GM21360 (cell line): ENCODE measurements around the gene EXOC4.
"Not testable (repeated sequence)": the region's sequence is repeated elsewhere in the genome, so short reads cannot be mapped to it uniquely, and the experiment has no call there.

Experiments
- ATAC-seq: cut with Tn5 transposase; IDR thresholded peaks from one replicate; pipeline ENCODE4 v1.9.1; 2021; ENCODE audit warnings: mild to moderate bottlenecking, moderate library complexity; ENCODE audit not compliant: unreplicated experiment

EXOC4 gene

GRCh38 chr7:133275008-133275407, 22.1 kb downstream of the EXOC4 start:
- ATAC-seq = no peak

- ATAC-seq = no peak
These were observed 22.7 kb downstream of the EXOC4 start for GRCh38 chr7:133275446-133276095.

DNA sequence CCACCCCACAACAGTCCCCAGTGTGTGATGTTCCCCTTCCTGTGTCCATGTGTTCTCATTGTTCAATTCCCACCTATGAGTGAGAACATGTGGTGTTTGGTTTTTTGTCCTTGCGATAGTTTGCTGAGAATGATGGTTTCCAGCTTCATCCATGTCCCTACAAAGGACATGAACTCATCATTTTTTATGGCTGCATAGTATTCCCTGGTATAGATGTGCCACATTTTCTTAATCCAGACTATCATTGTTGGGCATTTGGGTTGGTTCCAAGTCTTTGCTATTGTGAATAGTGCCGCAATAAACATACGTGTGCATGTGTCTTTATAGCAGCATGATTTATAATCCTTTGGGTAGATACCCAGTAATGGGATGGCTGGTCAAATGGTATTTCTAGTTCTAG, 26.1 kb downstream of the EXOC4 start:
- ATAC-seq = not testable (repeated sequence)

- ATAC-seq = no peak
These were observed 29.2 kb downstream of the EXOC4 start for GRCh38 chr7:133282094-133282493.

DNA sequence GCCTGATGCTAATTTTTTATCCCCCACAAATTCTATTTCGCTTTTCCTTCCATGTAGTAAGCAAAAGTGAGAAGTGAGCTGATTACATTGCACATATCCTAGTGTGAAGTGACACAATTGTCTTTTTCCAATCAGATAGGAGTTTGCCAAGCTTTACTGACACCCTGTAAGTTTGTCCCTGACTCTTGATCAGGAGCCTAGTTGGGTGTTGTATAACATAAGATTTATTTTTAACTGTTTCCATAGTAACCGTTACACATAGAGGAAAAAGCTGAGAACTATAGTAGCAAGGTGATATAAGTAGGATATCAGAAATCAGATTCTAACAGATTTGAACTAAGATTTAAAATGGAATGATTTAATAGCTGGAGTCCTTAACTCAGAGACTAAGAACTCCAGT, 31.2 kb downstream of the EXOC4 start:
- ATAC-seq = no peak

- ATAC-seq = no peak
These were observed 36.1 kb downstream of the EXOC4 start for GRCh38 chr7:133288970-133289369.

- ATAC-seq = no peak
These were observed 37.2 kb downstream of the EXOC4 start for GRCh38 chr7:133290041-133290440.

GRCh38 chr7:133290676-133291333, 37.9 kb downstream of the EXOC4 start:
- no peak for ATAC-seq

DNA sequence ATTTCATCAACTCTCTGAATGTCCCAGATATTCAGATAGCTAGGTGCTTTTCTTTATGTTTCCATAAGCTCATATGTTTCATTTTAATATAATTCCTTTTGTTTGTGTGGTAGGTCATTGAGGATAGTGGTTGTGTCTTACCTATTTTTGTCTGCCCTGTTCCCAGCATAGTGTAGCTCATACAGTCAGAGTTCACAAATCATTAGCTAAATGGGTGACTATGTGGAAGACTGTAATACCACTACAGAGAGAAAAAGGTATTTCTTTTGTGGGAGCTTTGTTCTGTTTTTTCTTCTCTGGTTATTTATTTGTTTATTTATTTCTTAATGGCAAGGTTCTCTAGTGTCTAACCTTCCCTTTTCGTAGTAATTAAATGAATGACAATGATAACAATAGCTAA, 39.8 kb downstream of the EXOC4 start:
- ATAC-seq = no peak

GRCh38 chr7:133293384-133294160, 40.7 kb downstream of the EXOC4 start:
- ATAC-seq = no peak

DNA sequence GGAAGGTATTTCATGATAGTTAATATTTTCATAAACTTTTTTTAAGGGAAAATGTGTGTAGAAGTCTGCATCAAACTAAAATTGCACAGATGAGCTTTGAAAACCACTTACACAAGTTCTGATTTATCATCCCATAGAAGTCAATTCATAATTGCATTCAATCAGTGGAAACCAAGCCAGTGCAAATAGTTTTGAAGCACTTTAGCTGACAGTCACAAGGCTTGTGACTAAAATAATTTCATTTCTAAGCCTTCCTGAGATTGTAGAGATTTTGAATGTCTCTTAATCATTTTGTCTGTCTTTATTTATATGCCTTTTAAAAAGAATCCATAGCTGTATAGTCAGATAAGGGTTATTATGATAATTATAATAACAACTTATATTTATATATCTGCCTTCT, 41.4 kb downstream of the EXOC4 start:
- ATAC-seq = no peak

DNA sequence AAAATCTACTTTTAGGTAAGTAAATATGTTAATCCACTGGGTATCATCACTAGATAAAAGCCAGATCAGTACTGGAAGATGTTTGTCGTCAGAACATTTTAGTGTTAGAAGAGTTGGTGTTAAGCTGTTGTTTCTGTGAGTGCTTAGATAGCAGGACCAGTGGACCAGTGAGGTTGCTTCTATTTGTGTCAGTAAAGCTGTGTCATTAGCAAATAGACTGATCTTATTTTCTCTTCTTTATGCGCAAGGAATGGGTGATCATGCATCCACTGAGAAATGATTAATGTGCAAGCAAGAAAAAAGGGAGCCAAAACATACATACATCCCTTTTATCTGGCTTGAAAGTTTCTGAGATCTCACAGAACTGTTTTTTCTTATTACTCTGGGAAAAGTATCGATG, 42.6 kb downstream of the EXOC4 start:
- ATAC-seq = no peak

- ATAC-seq = no peak
These were observed 44.2 kb downstream of the EXOC4 start for GRCh38 chr7:133297093-133297492.

DNA sequence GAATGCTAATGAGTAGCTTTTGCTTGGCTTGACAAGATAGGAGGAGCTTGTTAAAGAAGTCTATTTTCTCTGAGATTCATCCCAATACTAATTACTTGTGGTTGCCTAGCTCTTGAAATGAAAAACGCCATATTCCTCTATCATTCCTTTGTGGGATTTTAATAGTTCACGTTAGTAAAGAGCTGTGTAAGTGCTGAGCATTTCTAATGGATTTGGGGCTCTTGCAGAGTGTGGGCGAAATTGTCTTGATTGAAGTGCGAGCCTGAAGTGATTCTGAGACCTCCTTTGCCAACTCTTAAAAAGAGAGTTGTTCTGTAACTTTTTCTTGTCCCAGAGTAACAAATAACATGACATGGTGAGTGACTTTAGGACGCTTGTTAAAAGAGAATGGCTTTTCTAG, 45.2 kb downstream of the EXOC4 start:
- ATAC-seq = no peak

GRCh38 chr7:133299676-133300075, 46.8 kb downstream of the EXOC4 start:
- ATAC-seq = no peak

DNA sequence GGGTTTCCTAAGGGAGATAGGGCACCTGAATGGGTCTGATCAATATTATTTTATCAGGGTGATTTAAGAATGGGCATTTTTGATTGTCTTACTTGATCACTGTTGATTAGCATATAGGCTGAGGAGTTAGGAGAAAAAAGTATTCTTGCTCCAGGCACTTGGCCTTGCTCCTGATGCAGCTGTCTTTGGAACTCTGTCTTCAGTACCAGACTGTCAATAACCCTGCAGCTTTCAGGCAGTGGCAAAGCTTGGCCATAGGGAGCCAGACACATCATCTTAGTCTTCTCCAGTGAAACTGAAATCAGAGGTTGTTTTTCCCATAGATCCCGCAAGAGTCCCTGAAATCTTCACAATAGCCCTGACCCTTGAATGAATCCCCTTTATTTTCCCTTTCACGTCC, 47.2 kb downstream of the EXOC4 start:
- no peak for ATAC-seq

- ATAC-seq = no peak
These were observed 47.9 kb downstream of the EXOC4 start for GRCh38 chr7:133300811-133301210.

DNA sequence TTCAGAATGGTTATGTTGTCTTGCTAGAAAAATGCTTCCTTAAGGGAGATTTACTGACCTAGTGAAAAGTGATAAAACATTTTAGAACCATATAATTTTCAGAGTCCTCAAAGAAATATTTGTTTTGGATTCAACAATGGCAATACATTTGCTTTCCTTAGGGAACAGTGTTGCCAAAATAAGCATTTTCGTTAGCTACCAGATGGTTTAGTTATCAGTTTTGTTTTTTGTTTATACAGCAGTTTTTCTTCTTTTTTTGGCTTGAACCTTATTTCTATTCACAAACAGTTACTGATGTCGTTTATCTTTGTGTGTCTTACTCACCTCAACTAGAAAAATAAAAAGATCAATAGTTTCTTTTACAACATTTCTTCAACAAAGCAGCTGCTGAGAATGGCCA, 48.6 kb downstream of the EXOC4 start:
- no peak for ATAC-seq

DNA sequence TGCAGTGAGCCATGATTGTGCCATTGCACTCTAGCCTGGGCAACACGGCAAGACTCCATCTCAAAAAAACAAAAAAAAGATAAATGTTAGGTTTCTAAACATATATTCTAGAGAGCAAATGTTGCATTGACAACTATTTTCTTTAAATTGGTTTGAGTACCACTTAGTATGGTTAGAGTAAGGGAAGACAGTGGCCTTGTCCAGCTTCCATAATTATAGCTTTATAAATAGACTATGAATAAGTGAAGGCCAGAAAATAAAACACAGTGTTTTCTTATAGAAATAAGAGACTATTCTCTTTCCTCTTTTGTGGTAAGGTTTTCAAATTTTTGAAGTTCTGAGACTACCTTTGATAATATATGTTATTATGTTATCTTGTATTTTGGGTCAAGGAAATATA, 50.5 kb downstream of the EXOC4 start:
- no peak for ATAC-seq

GRCh38 chr7:133303931-133304330, 51.1 kb downstream of the EXOC4 start:
- no peak for ATAC-seq

- no peak for ATAC-seq
These were observed 56.5 kb downstream of the EXOC4 start for GRCh38 chr7:133309333-133309732.

DNA sequence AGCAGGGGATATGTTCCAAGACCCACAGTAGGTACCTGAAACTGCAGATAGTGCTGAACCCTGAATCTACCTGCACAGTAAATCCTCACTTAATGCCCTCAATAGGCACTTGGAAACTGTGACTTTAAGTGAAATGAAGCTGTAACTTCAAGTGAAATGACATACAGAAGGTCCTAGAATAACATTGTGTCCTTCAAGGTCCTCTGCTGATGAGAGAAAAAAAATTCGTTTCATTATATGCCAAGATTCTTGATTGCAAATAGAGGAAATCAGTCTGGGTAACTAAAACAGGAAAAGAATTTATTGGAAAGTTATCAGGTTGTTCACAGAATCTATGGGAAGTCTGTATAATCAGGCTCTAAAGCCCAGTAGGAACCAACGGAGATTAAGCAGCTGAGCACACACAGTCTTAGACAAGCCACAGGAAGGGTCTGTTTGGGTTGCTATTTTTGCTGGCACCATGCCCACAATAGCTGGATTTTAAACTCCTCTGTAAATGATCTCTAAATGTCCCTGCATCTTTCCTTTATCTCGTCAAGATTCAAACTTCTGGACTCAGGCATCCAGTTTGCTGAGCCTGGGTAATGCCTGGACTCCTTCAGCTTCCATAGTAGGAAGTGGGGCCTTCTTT, 57.5 kb downstream of the EXOC4 start:
- no peak for ATAC-seq
